ENCODE results near the gene CENPT. TPM values are rescaled to one million over a fixed set of nuclear protein-coding genes. Genes with fewer than 3 reads are reported as not detected.

Gene CENPT
- total RNA-seq, 1 experiment from 2014 or later = 60.9 TPM

GRCh38 chr16:67856927-67857546 is 9.5 kb upstream of the CENPT start:
- H3K9me3 Mint-ChIP-seq = no peaks in the 10 kb centered on the region
- H3K4me1 Mint-ChIP-seq = peaks cover 43 to 52% of the 10 kb centered on the region in 2 experiments
- Histone ChIP-seq H3K56ac (ENCODE audit: insufficient read length, low read depth, low read length) (no peak overlapping the region), H3K27ac (ENCODE audit: insufficient read length, low read depth, low read length) (no peak overlapping the region), H2BK120ac (ENCODE audit: low read depth, low read length, poor library complexity, severe bottlenecking) (no peak overlapping the region), H3K9me3 (ENCODE audit: control insufficient read depth, low read depth, low read length) (no peaks in the 10 kb centered on the region), H3K79me2 (ENCODE audit: insufficient read depth, low read length) (peaks cover 49% of the 10 kb centered on the region; the same call in 1 of the 2 replicates), H3K14ac (ENCODE audit: insufficient read depth, low read length) (peak overlapping the region; percentile 77; the same call in 1 of the 2 replicates), H2AK5ac (ENCODE audit: insufficient read length, low read length) (no peak overlapping the region), H4K5ac (ENCODE audit: insufficient read length, low read depth, low read length) (no peak overlapping the region), H3K4me2 (ENCODE audit: insufficient read depth, insufficient read length, low read length) (no peak overlapping the region), H3T11ph (ENCODE audit: low read length) (no peak overlapping the region), H3K23me2 (ENCODE audit: insufficient read length, low read depth, low read length, poor library complexity, severe bottlenecking) (no peaks in the 10 kb centered on the region), H4K91ac (ENCODE audit: insufficient read length, low read depth, low read length) (peak overlapping the region; percentile 30), H3K79me1 (ENCODE audit: insufficient read depth, low read depth, low read length, poor library complexity, severe bottlenecking) (peaks cover 5% of the 10 kb centered on the region), H3K27me3 (ENCODE audit: insufficient read depth, low read length) (no peaks in the 10 kb centered on the region), H3K4me1 (ENCODE audit: insufficient read depth, low read length) (peaks cover 6% of the 10 kb centered on the region; the same call in 1 of the 2 replicates), H4K8ac (replicated peaks; ENCODE audit: insufficient read length, low read depth, low read length) (no peak overlapping the region), H2BK5ac (ENCODE audit: insufficient read length, low read length) (no peak overlapping the region), H2BK15ac (ENCODE audit: low read depth, low read length) (no peak overlapping the region), H2BK20ac (ENCODE audit: low read depth, low read length, poor library complexity, severe bottlenecking) (no peak overlapping the region), H4K20me1 (ENCODE audit: control insufficient read depth, insufficient read depth, insufficient read length) (no peaks in the 10 kb centered on the region), H2AFZ (ENCODE audit: low read length) (no peak overlapping the region), H3K4ac (ENCODE audit: low read depth, low read length) (peak overlapping the region; percentile 5; the same call in 1 of the 2 replicates), H2BK12ac (ENCODE audit: insufficient read length, low read depth, low read length) (no peak overlapping the region), H3K23ac (ENCODE audit: insufficient read length, low read depth, low read length) (no peak overlapping the region), H3K18ac (ENCODE audit: insufficient read length, low read depth, low read length) (peak overlapping the region; percentile 43), H3K9ac (ENCODE audit: extremely low read depth, insufficient read length, low read length) (no peak overlapping the region)
- peaks cover 17 to 29% (median 23%) of the 10 kb centered on the region in 3 experiments for H3K36me3 Mint-ChIP-seq (ENCODE audit: insufficient read depth in 1 of 3, low read depth in 3 of 3)
- peak overlapping the region; percentile 85 to 95 (median 95); a peak in 6 of 7 replicates for H3K27ac Mint-ChIP-seq
- WGBS (ENCODE audit: extremely low coverage, insufficient read length, low lambda C conversion rate) = no CpG with 5 or more reads among the region's 5 CpGs
- DNase-seq = no peak
- no peak overlapping the region; a peak in 1 of 5 replicates for H3K4me3 Mint-ChIP-seq
- no peak for TF ChIP-seq CTCF (conservative IDR thresholded peaks at IDR 0.05)
- H3K27me3 Mint-ChIP-seq (ENCODE audit: low read depth) = no peaks in the 10 kb centered on the region
